HEK293 (cell line): ENCODE data around the gene HSDL1.

Source experiments
- BCL11B ChIP-seq: fragments of 450-650 bp; formaldehyde crosslinking; IDR thresholded peaks from 2 replicates; pipeline ENCODE4 v1.5.1; 2016; ENCODE audit warnings: low read depth, missing biosample characterization, missing genetic modification characterization
- GLIS2 ChIP-seq: fragments of 450-650 bp; formaldehyde crosslinking; IDR thresholded peaks from 2 replicates; pipeline ENCODE4 v1.5.1; 2016; ENCODE audit warnings: missing biosample characterization, missing genetic modification characterization
- IKZF3 ChIP-seq: fragments of 450-650 bp; IDR thresholded peaks from 2 replicates; pipeline ENCODE4 v1.5.0; 2018; ENCODE audit warnings: missing biosample characterization, mild to moderate bottlenecking, missing genetic modification characterization, moderate library complexity
- KLF10 ChIP-seq: fragments of 450-650 bp; IDR thresholded peaks from 2 replicates; pipeline ENCODE4 v1.5.1; 2018; ENCODE audit warnings: missing biosample characterization, mild to moderate bottlenecking, missing genetic modification characterization
- KLF8 ChIP-seq: fragments of 450-650 bp; formaldehyde crosslinking; IDR thresholded peaks from 2 replicates; pipeline ENCODE4 v1.5.1; 2016; ENCODE audit warnings: missing biosample characterization, missing genetic modification characterization
- OVOL3 ChIP-seq: fragments of 450-650 bp; formaldehyde crosslinking; IDR thresholded peaks from 2 replicates; pipeline ENCODE4 v1.5.1; 2016; ENCODE audit warnings: missing biosample characterization, missing genetic modification characterization
- PRDM4 ChIP-seq: fragments of 450-650 bp; formaldehyde crosslinking; IDR thresholded peaks from 2 replicates; pipeline ENCODE4 v1.5.1; 2017; ENCODE audit warnings: missing biosample characterization, missing genetic modification characterization
- TRIM28 ChIP-seq: IDR thresholded peaks from 2 replicates; pipeline ENCODE4 v1.6.1; 2011; ENCODE audit warnings: low read length, control low read depth, borderline replicate concordance
- ZBTB26 ChIP-seq: fragments of 450-650 bp; formaldehyde crosslinking; optimal IDR thresholded peaks from 2 replicates; pipeline ENCODE3; 2016; ENCODE audit warnings: missing biosample characterization, mild to moderate bottlenecking, missing genetic modification characterization
- ZFHX2 ChIP-seq: fragments of 450-650 bp; formaldehyde crosslinking; conservative IDR thresholded peaks from 2 replicates; pipeline ENCODE4 v1.5.1; 2016; ENCODE audit warnings: missing biosample characterization, missing genetic modification characterization
- ZFP41 ChIP-seq: fragments of 450-650 bp; formaldehyde crosslinking; IDR thresholded peaks from 2 replicates; pipeline ENCODE4 v1.5.1; 2016; ENCODE audit warnings: missing biosample characterization, missing genetic modification characterization, borderline replicate concordance
- ZNF112 ChIP-seq: fragments of 450-650 bp; formaldehyde crosslinking; IDR thresholded peaks from 2 replicates; pipeline ENCODE4 v1.5.0; 2017; ENCODE audit warnings: missing biosample characterization, missing genetic modification characterization
- ZNF16 ChIP-seq: fragments of 450-650 bp; formaldehyde crosslinking; IDR thresholded peaks from 2 replicates; pipeline ENCODE4 v1.5.1; 2016; ENCODE audit warnings: low read depth, missing biosample characterization, missing genetic modification characterization
- ZNF184 ChIP-seq: fragments of 450-650 bp; IDR thresholded peaks from 2 replicates; pipeline ENCODE4 v1.5.1; 2018; ENCODE audit warnings: missing biosample characterization, mild to moderate bottlenecking, missing genetic modification characterization
- ZNF214 ChIP-seq: fragments of 450-650 bp; formaldehyde crosslinking; IDR thresholded peaks from 2 replicates; pipeline ENCODE4 v1.5.1; 2017; ENCODE audit warnings: missing biosample characterization, mild to moderate bottlenecking, missing genetic modification characterization, borderline replicate concordance
- ZNF221 ChIP-seq: fragments of 450-650 bp; formaldehyde crosslinking; IDR thresholded peaks from 2 replicates; pipeline ENCODE4 v1.5.1; 2017; ENCODE audit warnings: missing biosample characterization, missing genetic modification characterization, borderline replicate concordance
- ZNF274 ChIP-seq, 2 experiments: fragments of 200-500 bp in 1 of 2; fragments of 450-650 bp in 1 of 2; sonication (Bioruptor generic) in 1 of 2; formaldehyde crosslinking in 1 of 2; IDR thresholded peaks; 2 replicates each; pipeline versions ENCODE4 v1.5.1 to v1.6.1; 2014 to 2016; ENCODE audit warnings: borderline replicate concordance in 1 of 2, inconsistent platforms in 1 of 2, low read length in 1 of 2, missing biosample characterization in 1 of 2, missing genetic modification characterization in 1 of 2
- ZNF292 ChIP-seq: fragments of 450-650 bp; formaldehyde crosslinking; IDR thresholded peaks from 2 replicates; pipeline ENCODE4 v1.5.1; 2016; ENCODE audit warnings: low read depth, missing biosample characterization, missing genetic modification characterization, borderline replicate concordance
- ZNF335 ChIP-seq: fragments of 450-650 bp; formaldehyde crosslinking; conservative IDR thresholded peaks from 2 replicates; pipeline ENCODE4 v1.5.1; 2016; ENCODE audit warnings: missing biosample characterization, missing genetic modification characterization
- ZNF354C ChIP-seq: fragments of 450-650 bp; formaldehyde crosslinking; IDR thresholded peaks from 2 replicates; pipeline ENCODE4 v1.5.1; 2016; ENCODE audit warnings: missing biosample characterization, missing genetic modification characterization, low read depth, borderline replicate concordance
- ZNF501 ChIP-seq: fragments of 450-650 bp; formaldehyde crosslinking; IDR thresholded peaks from 2 replicates; pipeline ENCODE4 v1.5.1; 2016; ENCODE audit warnings: missing biosample characterization, missing genetic modification characterization
- ZNF521 ChIP-seq: fragments of 450-650 bp; formaldehyde crosslinking; IDR thresholded peaks from 2 replicates; pipeline ENCODE4 v1.5.1; 2017; ENCODE audit warnings: missing biosample characterization, mild to moderate bottlenecking, missing genetic modification characterization
- ZNF585B ChIP-seq: fragments of 450-650 bp; formaldehyde crosslinking; IDR thresholded peaks from 2 replicates; pipeline ENCODE4 v1.5.1; 2016; ENCODE audit warnings: missing biosample characterization, missing genetic modification characterization
- ZNF621 ChIP-seq: fragments of 450-650 bp; formaldehyde crosslinking; IDR thresholded peaks from 2 replicates; pipeline ENCODE4 v1.5.1; 2017; ENCODE audit warnings: missing biosample characterization, missing genetic modification characterization
- ZNF670 ChIP-seq: fragments of 450-650 bp; formaldehyde crosslinking; IDR thresholded peaks from 2 replicates; pipeline ENCODE4 v1.5.1; 2016; ENCODE audit warnings: missing biosample characterization, missing genetic modification characterization, low read depth
- ZNF837 ChIP-seq: fragments of 450-650 bp; formaldehyde crosslinking; IDR thresholded peaks from 2 replicates; pipeline ENCODE4 v1.5.1; 2016; ENCODE audit warnings: missing biosample characterization, missing genetic modification characterization
- ZSCAN23 ChIP-seq: fragments of 450-650 bp; formaldehyde crosslinking; IDR thresholded peaks from 2 replicates; pipeline ENCODE4 v1.5.1; 2016; ENCODE audit warnings: missing biosample characterization, missing genetic modification characterization
- ZXDB ChIP-seq: fragments of 450-650 bp; formaldehyde crosslinking; IDR thresholded peaks from 2 replicates; pipeline ENCODE4 v1.5.1; 2016; ENCODE audit warnings: missing biosample characterization, missing genetic modification characterization
- TF ChIP-seq, protein P1 (sequence below): fragments of 450-650 bp; formaldehyde crosslinking; IDR thresholded peaks from 2 replicates; pipeline ENCODE4 v1.5.1; 2016; ENCODE audit warnings: missing biosample characterization, missing genetic modification characterization, borderline replicate concordance
- TF ChIP-seq, protein P2 (sequence below): fragments of 450-650 bp; formaldehyde crosslinking; IDR thresholded peaks from 2 replicates; pipeline ENCODE4 v1.5.1; 2016; ENCODE audit warnings: missing biosample characterization, missing genetic modification characterization
- TF ChIP-seq, protein P3 (sequence below): fragments of 450-650 bp; formaldehyde crosslinking; IDR thresholded peaks from 2 replicates; pipeline ENCODE4 v1.5.1; 2016; ENCODE audit warnings: missing biosample characterization, missing genetic modification characterization

The HSDL1 gene

DNA sequence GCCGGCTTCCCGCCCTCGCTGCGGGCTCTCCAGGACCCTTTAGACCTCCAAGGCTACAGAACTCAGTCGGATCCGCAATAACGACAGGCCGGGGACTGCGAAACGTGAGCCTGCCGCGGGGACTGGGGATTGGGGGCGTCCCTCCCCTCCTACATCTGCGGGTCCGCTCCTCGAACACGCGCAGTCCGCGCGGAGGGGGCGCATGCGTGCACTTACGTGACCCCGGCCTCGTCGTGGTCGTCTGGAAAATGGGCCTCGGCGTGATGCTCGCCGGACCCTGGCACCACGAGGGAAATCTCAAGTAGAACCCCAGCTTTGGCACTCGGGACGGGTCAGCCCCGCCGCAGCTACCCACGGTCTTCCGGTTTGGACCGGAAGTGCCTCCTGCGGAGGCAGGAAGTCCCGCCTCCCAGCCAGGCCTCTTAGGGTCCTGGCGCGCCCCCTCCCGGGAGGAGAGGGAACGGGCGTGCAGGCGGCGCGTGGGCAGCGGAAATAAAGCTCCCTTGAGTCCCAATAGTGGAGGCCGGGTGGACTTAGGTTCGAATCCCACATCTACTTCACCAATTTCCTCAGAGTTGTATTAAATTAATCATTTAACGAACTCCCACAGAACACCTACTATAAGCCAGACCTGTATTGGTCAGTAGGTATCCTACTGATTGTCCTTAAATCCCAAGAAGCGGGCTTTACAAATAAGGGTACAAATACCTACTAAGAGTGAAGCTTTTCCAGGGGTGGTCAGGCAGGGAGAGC is 41.9 kb upstream of the HSDL1 start, which contains the start of gene TAF1C (continued):
- TF ChIP-seq, protein P1, sequence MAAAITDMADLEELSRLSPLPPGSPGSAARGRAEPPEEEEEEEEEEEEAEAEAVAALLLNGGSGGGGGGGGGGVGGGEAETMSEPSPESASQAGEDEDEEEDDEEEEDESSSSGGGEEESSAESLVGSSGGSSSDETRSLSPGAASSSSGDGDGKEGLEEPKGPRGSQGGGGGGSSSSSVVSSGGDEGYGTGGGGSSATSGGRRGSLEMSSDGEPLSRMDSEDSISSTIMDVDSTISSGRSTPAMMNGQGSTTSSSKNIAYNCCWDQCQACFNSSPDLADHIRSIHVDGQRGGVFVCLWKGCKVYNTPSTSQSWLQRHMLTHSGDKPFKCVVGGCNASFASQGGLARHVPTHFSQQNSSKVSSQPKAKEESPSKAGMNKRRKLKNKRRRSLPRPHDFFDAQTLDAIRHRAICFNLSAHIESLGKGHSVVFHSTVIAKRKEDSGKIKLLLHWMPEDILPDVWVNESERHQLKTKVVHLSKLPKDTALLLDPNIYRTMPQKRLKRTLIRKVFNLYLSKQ (tag by site-specific recombination) = no peak
- TF ChIP-seq ZNF354C (tag by site-specific recombination) (no peak), ZFHX2 (peak; percentile 85), ZNF16 (tag by site-specific recombination) (no peak), ZBTB26 (tag by site-specific recombination) (peak; percentile 54), ZNF274 (IDR thresholded peaks at IDR 0.05; ENCODE audit: low read length) (no peak), ZNF274 (tag by site-specific recombination; IDR thresholded peaks at IDR 0.05; ENCODE audit: borderline replicate concordance) (no peak), ZNF214 (no peak), KLF8 (tag by site-specific recombination) (no peak), ZFP41 (tag by site-specific recombination) (no peak), TRIM28 (no peak), ZNF621 (tag by site-specific recombination) (no peak), PRDM4 (no peak), ZNF112 (tag by site-specific recombination) (no peak), ZNF501 (0 out of 2 replicates have a peak, but pooled peaks have one; percentile 59), ZNF184 (tag by site-specific recombination) (no peak), BCL11B (no peak), ZNF221 (tag by site-specific recombination) (no peak), KLF10 (tag by site-specific recombination) (no peak), ZSCAN23 (tag by site-specific recombination) (no peak), ZNF670 (tag by site-specific recombination) (no peak), OVOL3 (tag by site-specific recombination) (no peak), ZXDB (no peak), ZNF292 (tag by site-specific recombination) (no peak), ZNF521 (no peak), GLIS2 (peak; percentile 43; the same call in 1 of the 2 replicates), ZNF837 (tag by site-specific recombination) (no peak), ZNF585B (tag by site-specific recombination) (no peak), IKZF3 (tag by site-specific recombination) (no peak), ZNF335 (tag by site-specific recombination) (peak; percentile 90)
- TF ChIP-seq, protein P2, sequence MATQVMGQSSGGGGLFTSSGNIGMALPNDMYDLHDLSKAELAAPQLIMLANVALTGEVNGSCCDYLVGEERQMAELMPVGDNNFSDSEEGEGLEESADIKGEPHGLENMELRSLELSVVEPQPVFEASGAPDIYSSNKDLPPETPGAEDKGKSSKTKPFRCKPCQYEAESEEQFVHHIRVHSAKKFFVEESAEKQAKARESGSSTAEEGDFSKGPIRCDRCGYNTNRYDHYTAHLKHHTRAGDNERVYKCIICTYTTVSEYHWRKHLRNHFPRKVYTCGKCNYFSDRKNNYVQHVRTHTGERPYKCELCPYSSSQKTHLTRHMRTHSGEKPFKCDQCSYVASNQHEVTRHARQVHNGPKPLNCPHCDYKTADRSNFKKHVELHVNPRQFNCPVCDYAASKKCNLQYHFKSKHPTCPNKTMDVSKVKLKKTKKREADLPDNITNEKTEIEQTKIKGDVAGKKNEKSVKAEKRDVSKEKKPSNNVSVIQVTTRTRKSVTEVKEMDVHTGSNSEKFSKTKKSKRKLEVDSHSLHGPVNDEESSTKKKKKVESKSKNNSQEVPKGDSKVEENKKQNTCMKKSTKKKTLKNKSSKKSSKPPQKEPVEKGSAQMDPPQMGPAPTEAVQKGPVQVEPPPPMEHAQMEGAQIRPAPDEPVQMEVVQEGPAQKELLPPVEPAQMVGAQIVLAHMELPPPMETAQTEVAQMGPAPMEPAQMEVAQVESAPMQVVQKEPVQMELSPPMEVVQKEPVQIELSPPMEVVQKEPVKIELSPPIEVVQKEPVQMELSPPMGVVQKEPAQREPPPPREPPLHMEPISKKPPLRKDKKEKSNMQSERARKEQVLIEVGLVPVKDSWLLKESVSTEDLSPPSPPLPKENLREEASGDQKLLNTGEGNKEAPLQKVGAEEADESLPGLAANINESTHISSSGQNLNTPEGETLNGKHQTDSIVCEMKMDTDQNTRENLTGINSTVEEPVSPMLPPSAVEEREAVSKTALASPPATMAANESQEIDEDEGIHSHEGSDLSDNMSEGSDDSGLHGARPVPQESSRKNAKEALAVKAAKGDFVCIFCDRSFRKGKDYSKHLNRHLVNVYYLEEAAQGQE (tag by site-specific recombination) = no peak
- TF ChIP-seq, protein P3, sequence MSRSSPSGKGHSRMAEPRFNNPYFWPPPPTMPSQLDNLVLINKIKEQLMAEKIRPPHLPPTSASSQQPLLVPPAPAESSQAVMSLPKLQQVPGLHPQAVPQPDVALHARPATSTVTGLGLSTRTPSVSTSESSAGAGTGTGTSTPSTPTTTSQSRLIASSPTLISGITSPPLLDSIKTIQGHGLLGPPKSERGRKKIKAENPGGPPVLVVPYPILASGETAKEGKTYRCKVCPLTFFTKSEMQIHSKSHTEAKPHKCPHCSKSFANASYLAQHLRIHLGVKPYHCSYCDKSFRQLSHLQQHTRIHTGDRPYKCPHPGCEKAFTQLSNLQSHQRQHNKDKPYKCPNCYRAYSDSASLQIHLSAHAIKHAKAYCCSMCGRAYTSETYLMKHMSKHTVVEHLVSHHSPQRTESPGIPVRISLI (tag by site-specific recombination) = no peak
